ELR (cell line): ENCODE results near the gene FRMD4A.
"Not testable (repeated sequence)": the region's sequence is repeated elsewhere in the genome, so short reads cannot be mapped to it uniquely, and the experiment has no call there.

Experiments
- DNase-seq: peaks from one replicate; pipeline ENCODE4 v3.0.0-alpha.2; 2015; ENCODE audit warnings: low read depth

The FRMD4A gene

DNA sequence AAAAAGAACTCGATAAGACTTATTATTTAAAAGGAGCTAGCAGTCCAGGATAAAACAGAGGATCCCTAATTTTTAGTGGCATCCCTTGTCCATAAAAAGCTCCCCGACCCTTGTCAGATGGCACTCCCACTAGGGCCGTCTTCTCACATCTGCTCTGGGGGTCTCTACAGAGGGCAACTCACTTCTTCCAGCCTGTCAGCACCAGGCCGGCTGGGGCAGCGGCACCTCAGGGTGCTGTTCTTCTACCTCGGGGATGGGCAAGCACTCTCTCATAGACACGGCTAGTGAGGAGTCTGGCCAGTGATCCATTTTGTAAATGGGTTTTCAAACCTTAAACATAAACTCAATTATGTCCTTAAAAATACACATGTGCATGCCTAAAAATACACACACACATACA is 609.2 kb downstream of the FRMD4A start:
- no peak for DNase-seq

DNA sequence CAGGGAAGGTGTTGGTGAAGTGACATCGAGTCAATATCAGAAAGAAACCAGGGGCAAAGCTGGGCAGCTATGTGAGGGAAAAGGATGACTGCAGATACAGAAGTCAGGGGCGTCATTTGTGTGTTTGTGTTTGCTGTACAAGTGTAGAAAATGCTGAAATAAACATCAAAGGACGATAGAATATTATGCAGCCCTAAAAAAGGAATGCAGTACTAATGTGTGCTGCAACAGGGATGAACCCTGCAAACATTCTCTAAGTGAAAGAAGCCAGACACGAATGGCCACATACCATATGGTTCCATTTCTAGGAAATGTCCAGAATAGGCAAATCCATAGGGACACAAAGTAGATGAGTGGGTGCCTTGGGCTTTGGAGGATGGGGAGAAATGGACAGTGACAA is 610.0 kb downstream of the FRMD4A start:
- no peak for DNase-seq

DNA sequence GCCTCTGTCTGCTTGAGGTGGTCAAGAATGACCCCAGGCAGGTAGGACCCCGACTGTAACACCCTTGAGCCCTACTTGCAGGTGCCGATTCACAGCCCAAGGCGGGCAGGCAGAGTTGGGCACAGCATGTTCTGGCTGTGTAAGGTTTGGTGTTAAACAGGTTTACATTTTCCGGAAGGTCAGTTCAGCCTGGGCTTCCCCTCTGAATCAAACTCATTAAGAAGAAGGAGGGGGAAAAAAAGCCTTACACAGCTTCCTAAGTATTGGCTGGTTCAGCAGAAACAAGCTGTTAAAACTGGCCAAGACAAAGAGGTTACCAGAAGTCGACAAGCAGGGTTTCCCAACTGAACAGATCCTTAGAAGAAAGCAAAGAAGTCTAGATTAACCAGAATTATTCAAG is 611.3 kb downstream of the FRMD4A start:
- DNase-seq: no peak

DNA sequence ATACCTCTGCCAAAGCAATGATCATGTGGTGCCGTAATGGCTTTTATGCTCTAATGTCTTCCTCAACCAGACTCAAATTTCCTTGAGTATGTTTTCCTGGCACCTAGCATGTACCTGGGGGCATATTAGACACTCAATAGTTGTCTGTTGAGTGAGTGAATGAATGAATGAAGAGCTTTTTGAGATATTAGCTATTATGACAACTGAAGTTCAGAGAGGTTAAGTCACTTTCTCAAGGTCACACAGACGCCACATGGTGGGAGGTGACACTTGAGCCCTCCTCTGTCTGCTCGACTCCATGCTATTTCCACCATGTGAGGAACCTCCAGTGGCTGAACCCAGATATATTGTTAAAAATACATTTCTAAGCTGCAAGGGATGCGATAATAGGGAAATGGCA is 611.9 kb downstream of the FRMD4A start:
- DNase-seq: no peak

DNA sequence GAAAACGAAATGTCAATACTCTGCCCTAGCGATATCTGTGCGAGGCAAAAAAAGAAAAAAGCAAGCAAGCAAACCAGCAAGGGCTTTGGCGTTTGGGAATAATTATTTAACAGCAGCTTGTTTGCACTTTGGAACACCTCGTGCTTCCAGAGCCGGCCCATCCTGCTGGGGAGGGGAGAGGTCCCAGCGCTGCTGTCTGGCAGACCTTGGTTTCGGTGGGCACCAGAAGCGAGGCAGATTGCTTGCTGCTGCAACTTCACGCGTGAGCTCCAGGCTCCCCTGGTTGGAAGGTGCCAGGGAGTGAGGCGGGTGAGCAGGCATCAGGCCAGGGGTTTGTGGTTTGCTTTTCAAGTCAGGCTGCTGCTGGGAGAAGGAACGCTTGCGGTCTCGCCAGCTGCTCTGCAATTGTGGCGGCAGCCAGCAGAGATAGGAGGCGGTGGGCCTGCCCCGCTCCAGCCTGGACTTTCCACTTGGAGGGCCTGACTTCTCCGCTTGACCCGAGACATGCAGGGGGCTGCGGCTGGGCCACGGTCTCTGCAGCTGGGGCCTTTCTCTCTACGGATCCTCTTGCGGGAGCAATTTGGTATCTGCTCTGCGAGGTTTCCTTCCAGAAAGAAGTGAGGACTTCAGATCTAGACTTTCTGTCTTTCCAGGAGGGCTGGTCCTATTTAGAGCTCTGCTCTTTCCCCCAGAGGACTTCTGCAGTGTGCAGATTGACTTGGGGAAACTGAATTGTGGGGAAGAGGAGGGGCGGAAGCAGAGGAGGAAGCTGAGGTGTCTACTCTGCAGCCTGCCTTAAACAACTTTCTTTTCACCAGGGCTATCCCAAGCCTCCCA is 612.6 kb downstream of the FRMD4A start:
- DNase-seq: peak; percentile 85

DNA sequence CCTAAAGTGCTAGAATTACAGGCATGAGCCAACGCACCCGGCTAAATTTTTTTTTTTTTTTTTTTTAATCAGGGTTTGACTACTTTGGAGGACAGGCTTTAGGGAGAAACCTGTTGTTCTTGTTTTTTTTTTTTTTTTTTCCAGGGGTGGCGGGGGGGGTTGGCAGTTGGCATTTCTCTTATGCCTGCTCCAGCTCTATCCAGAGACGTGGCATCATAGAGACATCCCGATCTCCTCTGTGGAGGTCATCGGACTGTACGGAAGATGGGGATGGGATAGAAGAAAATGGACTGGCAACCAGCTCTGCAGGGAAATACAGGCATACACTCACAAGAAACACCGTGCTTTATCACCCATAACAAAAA is 613.2 kb downstream of the FRMD4A start:
- DNase-seq: no peak

DNA sequence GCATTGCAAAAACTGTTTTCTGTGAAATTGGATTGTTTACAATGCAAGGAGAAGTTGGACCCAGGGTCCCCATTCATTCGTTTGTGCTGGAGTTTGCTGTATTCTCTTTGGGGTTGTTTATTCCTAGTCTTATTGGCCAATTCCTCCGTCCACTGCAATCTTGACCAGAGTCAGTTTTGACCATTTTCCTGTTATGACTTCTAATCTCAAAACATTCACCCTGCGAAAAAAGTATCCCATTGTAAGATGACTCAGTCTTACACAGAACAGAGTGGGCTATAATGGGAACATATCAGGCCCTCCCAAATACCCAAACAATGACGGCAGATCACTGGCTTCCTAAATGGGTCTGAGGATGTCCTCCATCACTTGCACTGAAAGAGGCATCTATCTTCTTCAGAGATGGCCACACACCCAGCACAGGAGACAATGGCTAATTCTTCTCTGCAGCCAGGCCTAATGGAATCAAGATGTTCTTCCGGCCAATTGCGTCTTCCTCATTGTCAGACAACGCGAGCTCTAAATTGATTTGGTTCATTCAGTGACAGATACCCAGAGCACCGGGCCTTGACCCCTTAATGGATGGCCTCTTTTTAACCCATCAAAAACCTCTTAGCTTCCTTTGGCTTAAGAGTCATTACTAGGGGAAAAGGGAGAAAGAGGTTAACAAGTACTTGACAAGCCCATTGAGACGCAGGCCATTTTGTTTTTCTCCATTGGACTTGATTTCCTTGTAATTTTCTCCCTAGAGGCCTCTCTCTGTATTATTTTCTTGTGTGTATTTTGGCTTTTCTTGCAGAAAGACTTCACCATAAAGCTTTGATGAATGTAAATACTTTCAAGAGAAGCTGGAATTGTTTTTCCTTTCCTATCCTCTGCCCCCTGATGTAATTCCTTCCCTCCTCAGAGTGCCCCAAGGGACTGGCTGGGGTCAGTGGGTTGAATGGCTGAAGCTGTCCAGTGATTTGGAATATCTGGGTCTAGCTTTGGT is 614.3 kb downstream of the FRMD4A start:
- peak; percentile 85 for DNase-seq

DNA sequence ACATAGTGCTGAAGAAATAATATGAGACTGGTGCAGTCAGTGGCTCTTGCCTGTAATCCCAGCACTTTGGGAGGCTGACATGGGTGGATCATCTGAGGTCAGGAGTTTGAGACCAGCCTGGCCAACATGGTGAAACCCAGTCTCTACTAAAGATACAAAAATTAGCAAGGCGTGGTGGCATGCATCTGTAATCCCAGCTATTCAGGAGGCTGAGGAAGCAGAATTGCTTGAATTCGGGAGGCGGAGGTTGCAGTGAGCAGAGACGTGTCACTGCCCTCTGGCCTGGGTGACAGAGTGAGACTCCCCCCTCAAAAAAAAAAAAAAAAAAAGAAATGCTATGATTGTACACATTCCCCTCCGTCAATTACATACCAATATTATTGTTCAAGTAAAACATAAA is 615.1 kb downstream of the FRMD4A start:
- not testable (repeated sequence) for DNase-seq

DNA sequence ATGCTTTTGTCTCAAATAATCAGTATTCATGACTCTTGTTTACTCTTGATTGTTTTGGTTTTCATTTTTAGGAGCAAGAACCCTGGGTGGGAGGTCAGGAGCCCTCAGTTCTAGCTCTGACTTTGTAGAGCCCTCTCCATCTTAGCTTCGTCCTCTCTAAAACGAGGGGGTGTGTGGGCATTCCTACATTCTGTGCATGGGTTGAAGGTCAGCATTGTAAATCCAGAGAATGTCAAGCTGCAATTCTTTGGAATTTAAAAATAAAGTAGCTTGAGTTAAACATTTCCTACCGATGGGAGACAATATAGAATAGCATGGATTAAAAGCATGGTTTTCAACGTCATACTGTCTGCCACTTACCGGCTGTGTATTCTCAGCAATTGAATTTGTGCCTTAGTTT is 615.6 kb downstream of the FRMD4A start:
- no peak for DNase-seq

DNA sequence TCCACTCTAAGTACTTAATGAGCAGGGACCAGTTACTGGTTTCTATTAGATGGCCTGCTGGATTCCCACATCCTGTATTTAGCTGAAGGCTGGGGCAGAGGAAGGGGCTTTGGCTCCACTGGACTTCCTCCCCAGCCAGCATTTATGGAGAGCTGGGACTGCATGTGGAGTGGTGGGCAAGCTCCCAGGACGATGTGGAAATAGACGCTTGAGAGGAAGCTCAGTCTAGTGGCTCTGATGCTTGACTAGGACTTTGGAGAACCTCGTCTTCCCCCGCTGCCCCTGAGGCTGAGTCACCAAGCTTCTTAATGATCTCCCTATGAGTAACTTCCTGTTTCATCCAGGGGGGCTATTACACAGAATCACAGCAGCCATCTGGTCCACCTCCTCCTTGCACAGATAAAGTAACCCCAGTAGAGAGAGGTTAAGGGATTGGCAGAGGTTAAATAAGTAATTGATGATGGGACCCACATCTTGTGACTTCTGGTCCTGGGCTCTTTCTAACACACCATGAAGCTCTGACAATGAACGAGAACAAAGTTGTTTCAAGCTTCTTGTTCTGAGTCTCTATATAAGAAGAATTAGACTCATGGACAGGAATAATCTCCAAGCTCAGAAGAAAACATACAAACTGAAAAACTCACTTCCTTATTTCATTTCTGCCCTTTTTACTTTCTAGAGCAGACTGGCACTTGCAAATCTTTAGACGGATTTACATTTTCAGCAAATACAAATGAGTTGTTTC is 617.7 kb downstream of the FRMD4A start:
- peak; percentile 99 for DNase-seq

DNA sequence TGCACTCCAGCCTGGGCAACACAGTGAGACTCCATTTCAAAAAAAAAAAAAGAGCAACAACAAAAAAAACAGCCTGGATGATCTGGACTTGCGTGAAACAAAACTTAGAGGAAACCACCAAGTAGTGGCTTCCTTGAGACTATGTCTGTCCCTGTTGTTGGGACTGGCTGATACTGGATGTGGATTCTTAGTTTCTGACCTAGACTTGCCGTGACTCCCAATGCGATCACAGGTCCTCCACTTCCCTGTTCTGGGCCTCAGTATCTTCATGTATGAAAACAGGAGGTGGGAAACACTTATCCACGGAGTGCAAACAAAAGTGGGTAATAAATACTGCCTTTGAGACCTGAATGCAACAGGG is 618.3 kb downstream of the FRMD4A start:
- no peak for DNase-seq

DNA sequence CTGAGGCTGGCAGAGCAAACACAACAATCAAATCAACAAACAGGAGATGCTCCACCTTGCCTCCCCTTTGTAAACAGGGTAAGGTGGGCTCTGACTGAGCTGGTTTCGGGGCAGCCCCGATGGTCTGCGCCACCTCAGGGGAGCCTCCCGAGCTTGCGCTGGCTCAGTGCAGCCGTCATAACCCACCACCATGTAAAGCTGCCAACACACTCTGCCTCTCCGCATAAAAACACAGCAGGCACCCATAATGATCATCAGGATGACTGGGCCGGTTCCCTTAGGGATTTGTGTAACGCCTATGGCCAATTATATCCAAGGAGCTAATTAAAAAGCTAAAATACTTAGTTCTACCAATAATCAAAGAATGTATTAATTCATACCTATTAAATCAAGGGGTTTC is 619.4 kb downstream of the FRMD4A start:
- no peak for DNase-seq

DNA sequence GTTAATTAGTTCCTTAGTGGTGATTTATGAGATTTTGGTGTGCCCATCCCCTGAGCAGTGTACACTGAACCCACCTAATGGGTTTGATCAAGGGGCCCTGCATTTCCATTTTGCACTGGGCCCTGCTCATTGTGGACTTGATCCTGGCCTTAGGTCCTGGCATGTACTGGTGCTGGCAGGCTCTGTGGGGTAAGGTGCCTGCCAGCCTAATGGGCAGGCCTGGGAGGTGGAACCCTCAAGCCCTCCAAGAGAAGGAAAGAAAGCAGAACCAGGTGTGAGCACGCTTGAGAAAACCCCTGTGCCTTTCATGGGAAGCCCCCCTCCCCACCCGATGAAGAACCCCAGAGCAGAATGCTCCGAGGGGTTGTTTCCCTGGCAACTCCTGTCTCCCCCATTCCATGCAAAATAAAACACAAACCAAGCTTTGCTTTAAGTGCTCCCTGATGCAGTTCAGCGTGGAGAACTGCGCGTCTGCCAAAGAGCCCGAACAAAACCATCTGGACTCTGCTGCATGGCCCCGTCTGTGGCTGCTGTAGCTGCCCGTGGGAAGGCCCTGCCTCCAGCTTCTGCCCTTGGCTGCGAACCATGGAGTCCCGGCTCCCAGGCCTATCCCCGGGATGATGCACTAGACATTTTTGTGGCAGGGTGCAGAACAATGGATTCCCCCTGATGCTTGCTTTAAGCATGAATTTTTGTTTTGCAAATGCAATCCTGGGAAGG is 620.6 kb downstream of the FRMD4A start:
- no peak for DNase-seq

DNA sequence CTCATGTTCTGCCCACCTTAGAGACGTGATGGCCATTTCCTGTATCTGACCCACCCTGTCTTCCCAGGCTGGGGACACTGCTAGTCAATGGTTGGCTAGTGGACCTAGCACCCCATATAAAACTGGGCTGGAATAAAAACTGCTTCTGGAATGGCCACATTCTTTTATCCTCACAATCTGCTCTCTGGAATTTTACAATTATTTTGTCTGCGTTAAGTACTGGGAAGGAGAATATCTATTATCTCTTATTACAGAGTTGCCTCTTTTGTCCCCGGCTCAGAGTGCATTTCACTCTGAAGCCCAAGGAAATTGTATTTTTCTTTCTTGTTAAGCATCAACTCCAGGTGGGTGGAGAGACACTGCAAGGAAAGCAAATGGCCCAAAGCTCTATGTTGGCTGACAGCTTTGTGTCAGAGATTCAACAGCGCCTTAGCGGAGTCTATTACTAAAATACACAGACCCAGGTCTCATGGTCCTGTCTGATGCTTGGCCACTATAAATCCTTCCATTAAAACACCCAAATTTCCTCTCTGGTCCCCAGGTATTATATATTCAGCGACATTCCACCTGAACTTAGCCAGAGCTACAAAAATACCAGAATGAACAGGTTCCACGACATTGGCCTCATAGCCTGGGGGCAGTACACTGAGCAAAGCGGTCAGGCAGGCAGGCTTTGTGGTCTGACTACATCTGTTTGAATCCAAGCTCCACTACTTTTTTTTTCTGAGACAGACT is 622.3 kb downstream of the FRMD4A start:
- DNase-seq: peak; percentile 85

DNA sequence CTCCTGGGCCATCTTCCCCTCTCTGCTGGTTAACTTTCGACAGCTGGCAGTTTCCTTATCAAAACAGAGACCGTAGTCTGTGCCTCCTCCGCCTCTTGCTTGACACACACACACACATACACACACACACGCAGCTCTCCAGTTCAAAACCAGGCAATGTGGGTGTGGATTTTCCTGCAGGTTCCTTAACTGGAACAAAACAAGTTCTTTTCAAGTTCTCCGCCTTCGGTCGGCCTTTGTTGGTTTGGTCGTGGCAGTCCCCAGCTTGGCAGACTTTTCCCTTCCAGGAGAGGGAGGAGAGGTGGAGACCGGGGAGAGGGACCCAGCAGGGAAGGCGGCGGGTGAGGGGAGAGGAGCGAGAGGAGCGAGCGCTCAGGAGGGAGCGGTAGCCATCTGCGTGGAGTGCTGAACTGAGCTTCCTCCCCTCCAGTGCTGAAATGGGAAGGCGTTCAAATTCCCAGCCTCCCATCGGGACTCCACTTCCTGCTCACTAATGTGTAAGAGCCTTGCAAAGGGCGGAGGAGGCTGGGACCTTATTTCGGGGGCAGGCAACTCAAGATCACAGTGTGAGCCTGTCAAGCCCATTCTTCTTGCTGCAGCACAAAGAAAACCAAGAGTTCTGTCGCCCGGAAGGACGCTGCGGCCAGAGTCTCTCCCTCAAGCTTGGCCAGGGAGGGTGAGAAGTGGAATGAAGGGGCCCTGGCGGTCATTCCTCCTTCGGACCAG is 623.4 kb downstream of the FRMD4A start:
- peak; percentile 77 for DNase-seq

DNA sequence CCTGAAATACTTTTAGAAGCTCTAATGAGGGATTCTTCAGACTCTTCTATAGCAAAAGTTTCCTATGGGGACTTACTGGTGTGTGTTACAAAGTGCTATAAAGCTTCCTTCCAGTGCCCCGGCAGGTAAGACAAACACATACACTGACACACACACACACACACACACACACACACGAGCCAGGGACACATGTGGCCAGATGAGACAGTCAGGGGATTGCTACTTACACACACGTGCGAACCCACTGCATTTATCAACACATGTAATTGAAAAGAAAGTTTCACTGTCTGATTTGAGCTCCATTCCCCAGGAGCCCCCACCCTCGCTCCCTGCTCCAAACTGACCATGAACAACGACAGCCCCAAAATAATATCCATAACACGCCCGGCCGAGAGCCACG is 624.1 kb downstream of the FRMD4A start:
- DNase-seq: no peak

DNA sequence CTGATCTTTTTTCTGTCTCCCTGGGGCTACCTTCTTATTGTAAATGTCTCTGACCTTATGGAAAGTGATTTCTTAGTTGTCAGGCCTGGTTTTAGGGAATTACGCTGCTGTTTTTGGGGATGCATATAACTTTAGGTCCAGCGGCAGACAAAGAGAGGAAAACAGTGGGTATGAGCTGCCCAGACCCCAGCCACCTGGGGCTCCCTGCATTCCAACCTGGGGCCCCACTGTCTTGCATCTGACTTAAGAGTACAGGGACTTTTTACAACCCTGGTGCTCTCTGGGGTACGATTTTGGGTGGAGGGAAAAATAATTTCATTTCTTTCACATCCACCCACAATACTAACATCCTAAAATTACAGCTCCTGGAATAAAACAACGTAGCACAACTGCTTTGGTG is 624.5 kb downstream of the FRMD4A start:
- no peak for DNase-seq

DNA sequence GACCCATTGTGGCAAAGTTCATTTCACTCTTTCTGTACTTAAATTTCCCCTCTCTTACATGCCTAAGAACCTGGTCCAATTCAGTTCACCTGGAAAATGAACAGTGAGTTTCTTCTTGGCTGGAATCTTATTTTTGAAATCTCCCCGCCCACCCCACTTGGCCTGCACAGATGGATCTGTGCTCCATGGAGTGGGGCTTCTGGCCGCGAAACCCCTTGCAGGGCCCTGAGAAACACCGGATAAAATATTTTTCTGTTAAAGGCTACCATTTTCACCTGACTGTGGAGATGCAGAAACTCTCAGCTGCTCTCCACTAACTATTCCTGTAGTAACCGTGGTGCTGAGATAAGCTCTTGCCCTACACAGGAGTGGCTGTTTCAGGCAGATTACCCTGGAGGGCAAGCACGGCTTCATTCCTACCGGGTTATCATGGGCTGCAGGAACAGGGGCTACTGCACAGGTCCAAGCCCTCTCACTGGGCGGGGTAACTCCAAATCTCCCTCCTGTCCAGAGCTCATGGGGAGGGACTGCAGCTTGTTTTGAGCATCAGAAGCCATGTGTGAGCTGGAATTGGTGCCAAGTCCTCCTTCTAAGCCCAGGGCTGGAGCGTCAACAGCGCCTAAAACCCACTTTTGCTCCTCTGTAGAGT is 625.1 kb downstream of the FRMD4A start:
- no peak for DNase-seq

DNA sequence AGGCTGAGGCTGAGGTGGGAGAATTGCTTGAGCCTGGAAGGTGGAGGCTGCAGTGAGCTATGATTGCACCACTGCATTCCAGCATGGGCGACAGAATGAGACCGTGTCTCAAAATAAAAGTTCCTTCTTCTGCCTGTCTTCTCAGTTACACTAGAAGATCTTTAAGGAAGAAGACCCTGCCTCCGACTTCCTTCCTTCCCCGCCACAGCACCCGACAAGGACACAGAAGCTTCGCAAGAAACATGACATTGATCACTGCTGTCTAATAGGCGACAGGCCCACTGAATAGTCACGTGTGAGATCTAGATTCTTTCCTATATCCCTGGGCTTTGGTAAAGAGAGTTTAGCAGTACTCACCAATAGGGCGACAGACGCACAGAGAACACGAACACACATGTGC is 625.8 kb downstream of the FRMD4A start:
- DNase-seq: no peak

DNA sequence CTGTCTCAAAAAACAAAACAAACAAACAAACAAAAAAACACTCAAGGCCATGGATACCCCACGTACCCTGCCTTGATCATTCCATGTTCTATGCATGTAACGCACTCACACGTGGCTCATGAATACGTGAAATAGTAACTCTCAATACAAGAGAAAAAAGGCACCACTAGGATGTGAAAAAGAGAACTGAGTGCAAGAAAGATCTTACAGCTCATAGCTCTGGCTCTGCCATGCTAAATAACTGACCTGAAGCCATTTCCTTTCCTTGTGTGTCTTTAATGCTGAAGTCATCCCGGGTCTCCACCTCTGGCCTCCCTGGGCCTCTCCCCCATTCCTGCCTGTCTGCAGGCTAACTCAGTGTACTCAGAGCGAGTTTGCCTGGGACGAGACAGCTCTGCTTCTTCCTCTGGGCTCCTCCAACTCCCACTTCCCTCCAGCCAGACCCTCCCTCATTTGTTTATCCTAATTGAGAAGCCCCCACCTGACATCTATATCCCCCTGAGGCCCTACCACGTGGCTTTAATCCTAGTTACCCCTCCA is 626.7 kb downstream of the FRMD4A start:
- no peak for DNase-seq
